Chondrocyte (in vitro differentiated cells): ENCODE data around the gene BRAT1. TPM values are rescaled to one million over a fixed set of nuclear protein-coding genes. Genes with fewer than 3 reads are reported as not detected.
"Not testable (repeated sequence)": the region's sequence is repeated elsewhere in the genome, so short reads cannot be mapped to it uniquely, and the experiment has no call there.

ENCODE experiments used
- DNase-seq: peaks from one replicate; pipeline ENCODE4 v3.0.0; 2021; ENCODE audit warnings: mixed read lengths, low spot score
- H3K27ac Mint-ChIP-seq: one replicate; pipeline ENCODE4 v1.8.0; 2021; ENCODE audit warnings: mild to moderate bottlenecking, moderate library complexity, mixed read lengths; ENCODE audit not compliant: unreplicated experiment
- H3K27me3 Mint-ChIP-seq: 2 replicates; pipeline ENCODE4 v1.8.0; 2021; ENCODE audit warnings: low read depth, mixed read lengths
- H3K36me3 Mint-ChIP-seq: 2 replicates; pipeline ENCODE4 v1.8.0; 2021; ENCODE audit warnings: low read depth, mixed read lengths
- H3K4me1 Mint-ChIP-seq: 2 replicates; pipeline ENCODE4 v1.8.0; 2021; ENCODE audit warnings: low read depth, mild to moderate bottlenecking, mixed read lengths
- H3K4me3 Mint-ChIP-seq: one replicate; pipeline ENCODE4 v1.8.0; 2021; ENCODE audit warnings: mild to moderate bottlenecking, moderate library complexity, mixed read lengths; ENCODE audit not compliant: unreplicated experiment
- H3K9me3 Mint-ChIP-seq: 2 replicates; pipeline ENCODE4 v1.8.0; 2021; ENCODE audit warnings: low read depth, mixed read lengths
- CTCF ChIP-seq: fragments of 200-600 bp; sonication (generic); IDR thresholded peaks from 2 replicates; pipeline ENCODE4 v1.5.0; 2021; ENCODE audit warnings: antibody characterized with exemption, mild to moderate bottlenecking, moderate library complexity
- total RNA-seq: library from RNA; stranded (reverse); gene quantifications from 3 replicates; pipeline ENCODE4 v1.2.1, GENCODE V29; 2021

BRAT1 gene
- total RNA-seq, 1 donor from 2014 or later = 19.6 TPM

DNA sequence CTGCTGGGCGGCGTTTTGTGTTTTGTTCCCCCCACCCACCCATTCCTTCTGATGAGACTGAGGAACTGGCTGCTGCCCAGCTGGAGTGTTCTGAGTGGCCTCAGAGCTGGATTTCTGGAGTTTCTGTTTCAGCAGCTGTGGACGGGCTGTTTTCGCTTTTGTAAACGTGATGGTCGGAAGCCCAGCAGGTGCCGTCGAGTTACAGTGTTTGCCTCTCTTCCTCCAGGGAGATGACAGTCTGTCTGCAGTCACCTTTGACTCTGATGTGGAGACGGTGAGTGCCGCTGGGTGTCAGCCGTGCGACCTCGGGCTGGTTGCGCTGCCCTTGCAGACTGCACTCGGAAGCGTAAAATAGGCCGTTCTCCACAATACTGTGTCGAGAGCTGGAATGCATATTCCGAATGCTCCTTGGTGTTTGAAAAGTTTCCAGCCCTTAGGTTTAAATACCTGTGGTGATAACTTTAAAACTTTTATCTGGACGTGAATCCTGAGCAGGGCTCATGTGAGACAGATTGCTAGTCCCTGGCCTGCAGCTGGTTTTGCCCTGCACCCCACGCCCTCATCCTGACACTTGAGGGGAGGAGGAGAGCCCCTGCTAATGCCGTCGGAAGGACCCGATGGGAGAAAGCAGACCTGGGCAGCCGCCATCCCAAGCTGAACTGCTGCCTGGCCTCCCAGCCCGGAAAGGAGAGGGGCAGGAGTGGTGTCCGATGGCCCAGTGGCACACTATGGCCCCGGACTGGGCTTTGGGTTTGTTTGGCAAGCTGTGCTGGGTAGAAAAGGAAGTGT is 11.8 kb upstream of the BRAT1 start:
- Mint-ChIP-seq H3K27me3 (no peaks in the 10 kb centered on the region), H3K4me1 (peaks cover 18% of the 10 kb centered on the region), H3K9me3 (no peaks in the 10 kb centered on the region), H3K4me3 (peak overlapping the region; percentile 59), H3K27ac (peak overlapping the region; percentile 86), H3K36me3 (peaks cover 6% of the 10 kb centered on the region)
- no peak for TF ChIP-seq CTCF
- DNase-seq = no peak

- no peak for TF ChIP-seq CTCF
- Mint-ChIP-seq H3K4me3 (peak overlapping the region; percentile 59), H3K4me1 (peaks cover 21% of the 10 kb centered on the region), H3K36me3 (peaks cover 6% of the 10 kb centered on the region), H3K9me3 (no peaks in the 10 kb centered on the region), H3K27ac (peak overlapping the region; percentile 86), H3K27me3 (no peaks in the 10 kb centered on the region)
- DNase-seq = no peak
These were observed 11.1 kb upstream of the BRAT1 start for GRCh38 chr7:2566348-2566889.

DNA sequence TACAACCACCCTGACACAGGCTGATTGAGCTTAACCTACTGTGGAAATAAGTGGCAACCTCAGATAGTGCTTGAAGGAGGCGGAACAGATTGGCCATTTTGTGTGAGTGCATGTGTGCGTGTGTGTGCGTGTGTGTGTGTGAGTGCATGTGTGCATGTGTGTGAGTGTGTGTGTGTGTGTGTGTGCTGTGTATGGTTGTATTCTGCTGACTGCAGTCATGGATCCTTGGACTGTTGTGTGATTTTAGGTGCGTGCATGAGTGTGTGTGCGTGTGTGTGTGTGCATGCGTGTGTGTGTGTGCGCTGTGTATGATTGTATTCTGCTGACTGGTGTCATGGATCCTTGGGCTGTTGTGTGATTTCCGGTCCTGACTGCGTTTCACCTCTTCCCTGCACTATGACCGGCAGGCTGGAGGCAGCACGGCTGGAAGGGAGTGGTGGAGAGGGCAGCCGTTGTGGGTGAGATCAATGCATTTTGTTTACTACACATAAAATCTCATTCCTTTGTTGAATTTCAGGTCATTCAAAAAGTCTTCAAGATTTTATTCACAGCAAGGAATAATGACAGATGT is 9.7 kb upstream of the BRAT1 start:
- no peak overlapping the region for H3K27ac Mint-ChIP-seq
- no peaks in the 10 kb centered on the region for H3K9me3 Mint-ChIP-seq
- peaks cover 5% of the 10 kb centered on the region for H3K36me3 Mint-ChIP-seq
- peaks cover 23% of the 10 kb centered on the region for H3K4me1 Mint-ChIP-seq
- DNase-seq = no peak
- no peaks in the 10 kb centered on the region for H3K27me3 Mint-ChIP-seq
- no peak overlapping the region for H3K4me3 Mint-ChIP-seq
- TF ChIP-seq CTCF = no peak

DNA sequence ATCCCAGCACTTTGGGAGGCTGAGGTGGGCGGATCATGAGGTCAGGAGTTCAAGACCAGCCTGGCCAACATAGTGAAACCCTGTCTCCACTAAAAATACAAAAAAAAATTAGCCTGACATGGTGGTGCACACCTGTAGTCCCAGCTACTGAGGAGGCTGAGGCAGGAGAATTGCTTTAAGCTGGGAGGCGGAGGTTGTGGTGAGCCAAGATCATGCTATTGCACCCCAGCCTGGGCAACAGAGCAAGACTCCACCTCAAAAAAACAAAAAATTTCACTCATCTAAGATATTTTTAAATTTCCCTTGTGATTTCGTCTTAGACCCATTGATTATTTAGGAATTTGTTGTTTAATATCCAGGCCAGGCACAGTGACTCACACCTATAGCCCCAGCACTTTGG is 8.6 kb upstream of the BRAT1 start:
- not testable (repeated sequence) for H3K4me3 Mint-ChIP-seq, H3K36me3 Mint-ChIP-seq, H3K27me3 Mint-ChIP-seq, H3K9me3 Mint-ChIP-seq, H3K27ac Mint-ChIP-seq, DNase-seq
- H3K4me1 Mint-ChIP-seq = peaks cover 26% of the 10 kb centered on the region

DNA sequence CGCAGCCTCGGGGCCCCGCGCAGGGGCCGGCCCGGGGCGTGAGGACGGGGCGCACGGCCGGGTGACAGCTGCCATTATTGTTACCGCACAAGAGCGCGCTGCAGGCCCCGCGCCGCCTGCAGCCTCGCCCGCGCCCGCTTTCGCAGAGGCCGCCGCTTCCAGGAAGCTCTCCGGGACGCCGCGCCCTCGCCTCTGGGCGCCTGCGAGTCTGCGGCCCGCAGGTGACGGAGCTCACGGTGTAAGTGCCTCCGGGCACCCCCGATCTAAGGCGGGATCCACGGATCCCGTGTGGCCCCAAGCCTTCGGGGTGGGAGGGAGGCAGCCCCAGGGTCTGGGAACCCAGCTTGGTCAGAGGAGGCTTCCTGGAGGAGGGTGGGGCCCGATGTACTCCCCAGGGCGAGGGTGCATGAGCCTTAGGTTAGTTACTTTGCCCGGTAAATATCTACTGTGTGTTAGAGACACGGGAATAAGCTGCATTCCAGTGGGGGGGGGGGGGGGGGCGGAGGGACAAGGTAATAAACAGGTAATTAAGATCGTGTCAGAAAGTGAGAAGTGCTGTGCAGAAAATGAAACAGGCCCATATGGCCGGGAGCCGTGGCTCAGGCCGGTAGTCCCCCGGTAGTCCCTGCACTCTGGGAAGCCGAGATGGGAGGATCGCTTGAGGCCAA is 4.1 kb upstream of the BRAT1 start:
- H3K4me3 Mint-ChIP-seq = peak overlapping the region; percentile 68
- TF ChIP-seq CTCF = no peak
- no peaks in the 10 kb centered on the region for H3K27me3 Mint-ChIP-seq
- peak; percentile 60 for DNase-seq
- no peak overlapping the region for H3K27ac Mint-ChIP-seq
- H3K9me3 Mint-ChIP-seq = no peaks in the 10 kb centered on the region
- peaks cover 23% of the 10 kb centered on the region for H3K4me1 Mint-ChIP-seq
- no peaks in the 10 kb centered on the region for H3K36me3 Mint-ChIP-seq
